Measurements from ENCODE around the gene DOCK2. TPM values are rescaled to one million over a fixed set of nuclear protein-coding genes. Genes with fewer than 3 reads are reported as not detected.

DOCK2 gene
- total RNA-seq, 1 experiment from 2014 or later, result 1.4 TPM

GRCh38 chr5:169836835-169837536, 199.9 kb downstream of the DOCK2 start:
- no TSS peak for BruUV-seq (replicated peaks)
- intact Hi-C loops (cut with micrococcal nuclease; ENCODE audit: unreplicated experiment) (no loop called here), in situ Hi-C loops (cut with HindIII; ENCODE audit: low pct_unique_long_range_greater_than_20kb, low sequenced_read_pairs) (no loop called here)
- TF ChIP-seq TCF7L2 (IDR thresholded peaks at IDR 0.05; ENCODE audit: low read depth, low read length) (no peak), POLR2AphosphoS5 (IDR thresholded peaks at IDR 0.05; ENCODE audit: low read depth, low read length) (no peak), CTCF (IDR thresholded peaks at IDR 0.05) (no peak), REST (IDR thresholded peaks at IDR 0.05; ENCODE audit: insufficient read depth in 1 of 2, low read depth in 2 of 2, low read length in 1 of 2) (no peak)
- Histone ChIP-seq H3K27ac (ENCODE audit: low read length) (no peak overlapping the region), H3K4me1 (ENCODE audit: control insufficient read depth, insufficient read depth, low read length) (no peaks in the 10 kb centered on the region), H3K4me3 (ENCODE audit: low read depth in 2 of 2, low read length in 2 of 2) (no peak overlapping the region), H3K9me3 (ENCODE audit: control insufficient read depth, insufficient read depth, low read depth, low read length) (no peaks in the 10 kb centered on the region), H3K27me3 (ENCODE audit: control insufficient read depth, insufficient read depth, low read length) (no peaks in the 10 kb centered on the region), H3K36me3 (ENCODE audit: control insufficient read depth, insufficient read depth, low read length) (no peaks in the 10 kb centered on the region)
- no peak for ATAC-seq
- no peak for DNase-seq (ENCODE audit: low read depth, low spot score)
- ChIA-PET POLR2A (no interaction called here), CTCF (no interaction called here)

- TF ChIP-seq REST (IDR thresholded peaks at IDR 0.05; ENCODE audit: insufficient read depth in 1 of 2, low read depth in 2 of 2, low read length in 1 of 2) (no peak), TCF7L2 (IDR thresholded peaks at IDR 0.05; ENCODE audit: low read depth, low read length) (no peak), SIN3A (IDR thresholded peaks at IDR 0.05; ENCODE audit: borderline replicate concordance, insufficient read depth, low read depth, low read length) (no peak), POLR2AphosphoS5 (IDR thresholded peaks at IDR 0.05; ENCODE audit: low read depth, low read length) (no peak), CTCF (IDR thresholded peaks at IDR 0.05) (no peak)
- ChIA-PET CTCF (no interaction called here), POLR2A (no interaction called here)
- intact Hi-C loops (cut with micrococcal nuclease; ENCODE audit: unreplicated experiment) (no loop called here), in situ Hi-C loops (cut with HindIII; ENCODE audit: low pct_unique_long_range_greater_than_20kb, low sequenced_read_pairs) (no loop called here)
- H3K4me1 ChIP-seq (ENCODE audit: control insufficient read depth, insufficient read depth, low read length), result no peaks in the 10 kb centered on the region
- no peak overlapping the region for H3K27ac ChIP-seq (ENCODE audit: low read length)
- H3K4me3 ChIP-seq (ENCODE audit: low read depth in 2 of 2, low read length in 2 of 2), result no peak overlapping the region
- no peaks in the 10 kb centered on the region for H3K27me3 ChIP-seq (ENCODE audit: control insufficient read depth, insufficient read depth, low read length)
- H3K9me3 ChIP-seq (ENCODE audit: control insufficient read depth, insufficient read depth, low read depth, low read length), result no peaks in the 10 kb centered on the region
- ATAC-seq (no peak), DNase-seq (ENCODE audit: low read depth, low spot score) (no peak)
- BruUV-seq (replicated peaks), result no TSS peak
- H3K36me3 ChIP-seq (ENCODE audit: control insufficient read depth, insufficient read depth, low read length), result no peaks in the 10 kb centered on the region
Observed at GRCh38 chr5:169837686-169838085, 200.6 kb downstream of the DOCK2 start.
